ENCODE measurements around the gene PPARA. TPM values are rescaled to one million over a fixed set of nuclear protein-coding genes. Genes with fewer than 3 reads are reported as not detected.

The PPARA gene
- total RNA-seq, 2 donors from 2014 or later, result 31.7 to 36.1 TPM

DNA sequence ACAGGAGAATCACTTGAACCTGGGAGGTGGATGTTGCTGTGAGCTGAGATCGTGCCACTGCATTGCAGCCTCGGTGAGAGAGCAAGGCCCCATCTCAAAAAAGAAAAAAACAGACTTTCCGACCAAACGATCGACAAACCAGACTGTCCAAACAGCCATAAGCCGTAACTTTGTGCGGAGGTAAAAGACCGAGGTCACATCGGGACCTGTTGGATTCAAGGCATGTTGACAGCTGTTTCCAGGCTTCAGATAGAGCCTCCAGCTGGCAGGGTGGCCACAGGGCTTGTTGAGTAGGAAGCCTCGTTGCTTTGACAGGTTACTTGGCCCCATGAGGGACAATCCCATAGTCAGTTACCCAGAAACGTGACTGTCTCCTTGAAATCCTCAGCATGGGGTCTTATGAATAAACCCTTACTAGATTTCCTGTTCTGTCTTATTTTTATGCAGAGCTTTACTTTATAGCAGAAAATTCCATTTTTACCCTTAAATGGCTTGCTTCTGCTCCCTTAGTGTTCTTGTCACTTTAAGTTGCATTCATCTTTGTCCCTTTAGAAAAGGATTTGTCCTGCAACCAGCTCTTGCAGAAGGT lies 22.3 kb downstream of the PPARA start:
- Mint-ChIP-seq H3K9me3 (no peaks in the 10 kb centered on the region), H3K36me3 (peaks cover 5% of the 10 kb centered on the region), H3K27me3 (no peaks in the 10 kb centered on the region), H3K4me3 (no peak overlapping the region), H3K27ac (peak overlapping the region in 1 of 2 donors; percentile 24), H3K4me1 (ENCODE audit: low read depth in 2 of 2) (peaks cover 18 to 25% of the 10 kb centered on the region in 2 donors)
- DNase-seq (ENCODE audit: low spot score) (no peak), ATAC-seq (no peak)

DNA sequence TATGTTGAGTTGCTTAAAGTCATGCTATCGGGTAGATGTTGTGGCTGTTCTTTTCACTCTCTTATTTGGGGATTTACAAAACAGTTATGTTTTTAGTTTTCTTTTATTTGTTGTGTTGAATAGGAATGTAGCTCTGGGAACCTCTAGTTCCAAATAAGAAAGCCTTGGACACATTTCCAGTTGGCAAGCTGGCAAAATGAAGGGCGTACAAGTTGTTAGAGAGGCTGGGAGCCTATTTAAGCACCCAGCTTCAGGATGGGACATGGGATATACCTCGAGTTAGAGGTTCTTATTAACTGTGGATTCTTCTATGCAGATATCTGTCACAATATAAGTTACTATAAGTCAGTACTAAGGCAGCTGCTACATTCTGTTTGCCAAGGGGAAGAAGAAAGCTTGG lies 22.8 kb downstream of the PPARA start:
- peak overlapping the region in 1 of 2 donors; percentile 24 for H3K27ac Mint-ChIP-seq
- ATAC-seq (no peak), DNase-seq (ENCODE audit: low spot score) (no peak)
- no peak overlapping the region for H3K4me3 Mint-ChIP-seq
- H3K9me3 Mint-ChIP-seq, result no peaks in the 10 kb centered on the region
- peaks cover 18 to 25% of the 10 kb centered on the region in 2 donors for H3K4me1 Mint-ChIP-seq (ENCODE audit: low read depth in 2 of 2)
- peaks cover 10% of the 10 kb centered on the region for H3K36me3 Mint-ChIP-seq
- H3K27me3 Mint-ChIP-seq, result no peaks in the 10 kb centered on the region

DNA sequence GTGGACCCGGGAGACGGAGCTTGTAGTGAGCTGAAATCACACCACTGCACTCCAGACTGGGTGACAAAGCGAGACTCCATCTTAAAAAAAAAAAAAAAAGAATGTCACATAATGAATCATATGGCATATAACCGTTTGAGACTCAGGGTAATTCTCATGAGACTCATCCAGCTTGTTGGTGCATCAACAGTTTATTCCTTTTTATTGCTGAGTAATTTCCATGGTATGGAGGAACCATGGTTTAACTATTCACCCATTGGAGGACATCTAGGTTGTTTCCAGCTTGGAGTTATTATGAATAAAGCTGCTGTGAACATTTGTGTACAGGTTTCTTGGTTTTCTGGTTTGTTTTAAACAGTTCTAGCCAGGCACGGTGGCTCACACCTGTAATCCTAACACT lies 25.3 kb downstream of the PPARA start:
- no peak overlapping the region for H3K27ac Mint-ChIP-seq
- no peaks in the 10 kb centered on the region for H3K27me3 Mint-ChIP-seq

DNA sequence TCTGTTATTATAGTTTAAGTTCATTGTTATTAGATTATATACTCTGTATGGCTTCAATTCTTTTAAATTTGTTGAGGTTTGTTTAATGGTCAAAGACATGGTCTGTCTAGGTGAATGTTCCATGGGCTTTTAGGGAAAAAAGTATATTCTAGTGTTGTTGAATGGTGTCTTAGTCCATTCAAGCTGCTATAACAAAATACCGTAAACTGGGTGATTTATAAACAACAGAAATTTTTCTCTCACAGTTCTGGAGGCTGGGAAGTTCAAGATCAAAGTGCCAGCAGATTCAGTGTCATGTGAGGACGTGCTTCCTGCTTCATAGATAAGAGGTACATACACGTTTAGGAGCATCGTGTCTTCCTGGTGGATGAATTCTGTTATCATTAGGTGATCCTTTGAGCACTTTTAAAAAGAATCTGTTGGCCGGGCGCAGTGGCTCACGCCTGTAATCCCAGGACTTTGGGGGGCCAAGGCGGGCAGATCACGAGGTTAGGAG lies 26.2 kb downstream of the PPARA start:
- ATAC-seq (no peak), DNase-seq (ENCODE audit: low spot score) (no peak)
- H3K4me1 Mint-ChIP-seq (ENCODE audit: low read depth in 2 of 2), result peaks cover 12 to 28% of the 10 kb centered on the region in 2 donors
- no peak overlapping the region for H3K4me3 Mint-ChIP-seq
- no peak overlapping the region for H3K27ac Mint-ChIP-seq
- peaks cover 16% of the 10 kb centered on the region for H3K9me3 Mint-ChIP-seq
- no peaks in the 10 kb centered on the region for H3K27me3 Mint-ChIP-seq
- H3K36me3 Mint-ChIP-seq, result peaks cover 41% of the 10 kb centered on the region

More for the DNA sequence above, 25.3 kb downstream of the PPARA start:
- H3K9me3 Mint-ChIP-seq, result peaks cover 7% of the 10 kb centered on the region
- peaks cover 32% of the 10 kb centered on the region for H3K36me3 Mint-ChIP-seq
- ATAC-seq (no peak), DNase-seq (ENCODE audit: low spot score) (no peak)
- no peak overlapping the region for H3K4me3 Mint-ChIP-seq
- peaks cover 18 to 24% of the 10 kb centered on the region in 2 donors for H3K4me1 Mint-ChIP-seq (ENCODE audit: low read depth in 2 of 2)

DNA sequence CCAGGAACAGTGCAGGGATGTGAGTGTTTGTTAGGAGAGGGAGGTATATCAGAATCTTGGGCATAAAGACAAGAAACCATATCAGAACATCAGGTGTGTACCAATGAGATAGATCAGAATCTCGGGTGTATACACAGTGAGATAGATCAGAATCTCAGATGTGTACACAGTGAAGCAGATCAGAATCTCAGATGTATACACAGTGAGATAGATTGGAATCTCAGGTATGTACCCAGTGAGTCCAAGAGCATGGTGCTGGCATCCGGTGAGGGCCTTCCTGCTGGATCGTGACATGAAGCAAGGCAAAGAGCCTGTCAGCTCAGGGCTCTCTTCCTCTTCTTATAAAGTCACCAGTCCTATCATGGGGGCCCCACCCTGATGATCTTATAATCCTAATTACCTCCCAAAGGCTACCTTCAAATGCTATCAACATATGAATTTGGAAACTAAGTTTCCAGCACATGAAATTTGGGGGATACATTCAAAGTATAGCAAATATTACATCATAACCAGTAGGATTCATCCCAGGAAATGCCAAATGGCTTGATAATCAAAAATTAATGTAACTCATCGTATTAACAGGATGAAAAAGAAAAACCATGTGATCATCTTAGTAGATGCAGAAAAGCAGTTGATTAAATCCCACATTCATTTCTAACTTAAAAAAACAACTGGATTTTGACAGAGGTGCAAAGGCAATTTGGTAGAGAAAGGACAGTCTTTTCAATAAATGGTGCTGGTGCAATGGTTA lies 28.6 kb downstream of the PPARA start:
- DNase-seq (ENCODE audit: low spot score) (no peak), ATAC-seq (no peak)
- H3K9me3 Mint-ChIP-seq, result peaks cover 16% of the 10 kb centered on the region
- peaks cover 42% of the 10 kb centered on the region for H3K36me3 Mint-ChIP-seq
- H3K27me3 Mint-ChIP-seq, result no peaks in the 10 kb centered on the region
- no peak overlapping the region for H3K27ac Mint-ChIP-seq
- H3K4me3 Mint-ChIP-seq, result no peak overlapping the region
- peaks cover 15 to 28% of the 10 kb centered on the region in 2 donors for H3K4me1 Mint-ChIP-seq (ENCODE audit: low read depth in 2 of 2)

DNA sequence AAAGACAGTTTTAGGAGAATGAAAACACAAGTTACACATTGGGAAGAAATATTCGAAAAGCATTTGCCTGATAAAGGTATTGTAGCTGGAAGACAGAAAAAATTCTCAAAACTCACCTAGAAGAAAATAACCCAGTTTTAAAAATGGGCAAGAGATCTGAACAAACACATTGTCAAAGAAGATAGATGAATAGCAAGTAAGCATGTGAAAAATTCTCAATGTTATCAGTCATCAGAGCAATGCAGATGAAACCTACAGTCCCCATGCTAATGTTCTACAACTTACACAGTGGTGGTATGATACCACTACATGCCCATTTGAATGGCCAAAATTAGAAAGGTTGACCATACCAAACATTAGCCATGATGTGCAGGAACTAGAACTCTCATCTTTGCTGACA lies 29.4 kb downstream of the PPARA start:
- peaks cover 42% of the 10 kb centered on the region for H3K36me3 Mint-ChIP-seq
- H3K4me3 Mint-ChIP-seq, result no peak overlapping the region
- no peak for ATAC-seq

DNA sequence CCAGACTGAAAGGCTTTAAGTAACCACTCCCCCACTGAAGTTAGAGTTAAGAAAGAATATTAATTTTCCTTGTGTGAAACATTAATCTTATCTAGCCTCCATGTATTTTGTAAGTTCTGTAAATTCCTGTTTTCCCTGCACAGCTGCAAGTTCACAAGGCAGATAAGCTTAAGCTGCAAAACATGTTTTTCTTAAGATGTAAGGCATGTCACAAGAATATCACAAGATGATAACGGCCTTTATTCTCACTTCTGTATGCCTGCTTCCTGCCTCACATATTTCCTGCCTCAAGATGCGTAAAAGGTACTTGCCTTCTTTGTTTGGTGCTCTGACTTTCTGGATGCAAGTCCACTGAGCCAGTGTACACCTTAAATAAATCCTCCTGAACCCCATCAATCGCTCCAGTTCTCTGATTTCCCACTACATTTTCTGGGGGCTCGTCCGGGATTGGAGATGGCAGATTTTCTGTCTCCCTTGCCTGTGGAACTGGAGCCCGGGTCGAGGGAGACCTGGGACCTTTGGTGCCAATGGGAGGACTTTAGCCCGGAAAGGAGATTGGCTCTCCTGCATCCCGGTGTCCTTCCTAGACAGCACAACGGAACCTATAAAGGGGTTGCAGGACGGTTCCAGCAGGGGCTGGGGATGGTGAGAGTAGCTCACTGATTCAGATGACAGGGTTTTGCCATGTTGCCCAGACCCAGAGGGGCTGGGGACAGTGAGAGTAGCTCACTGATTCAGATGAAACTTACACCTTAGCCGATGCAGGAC lies 30.2 kb downstream of the PPARA start:
- H3K4me1 Mint-ChIP-seq (ENCODE audit: low read depth in 2 of 2), result peaks cover 24 to 38% of the 10 kb centered on the region in 2 donors
- H3K27ac Mint-ChIP-seq, result peak overlapping the region in 1 of 2 donors; percentile 64
- H3K36me3 Mint-ChIP-seq, result peaks cover 48% of the 10 kb centered on the region
- ATAC-seq, result no peak
- no peaks in the 10 kb centered on the region for H3K27me3 Mint-ChIP-seq
- no peak for DNase-seq (ENCODE audit: low spot score)
- peaks cover 20% of the 10 kb centered on the region for H3K9me3 Mint-ChIP-seq
- H3K4me3 Mint-ChIP-seq, result no peak overlapping the region

More for the DNA sequence above, 29.4 kb downstream of the PPARA start:
- no peak for DNase-seq (ENCODE audit: low spot score)
- Mint-ChIP-seq H3K27me3 (no peaks in the 10 kb centered on the region), H3K4me1 (ENCODE audit: low read depth in 2 of 2) (peaks cover 18 to 32% of the 10 kb centered on the region in 2 donors), H3K27ac (no peak overlapping the region), H3K9me3 (peaks cover 16% of the 10 kb centered on the region)

DNA sequence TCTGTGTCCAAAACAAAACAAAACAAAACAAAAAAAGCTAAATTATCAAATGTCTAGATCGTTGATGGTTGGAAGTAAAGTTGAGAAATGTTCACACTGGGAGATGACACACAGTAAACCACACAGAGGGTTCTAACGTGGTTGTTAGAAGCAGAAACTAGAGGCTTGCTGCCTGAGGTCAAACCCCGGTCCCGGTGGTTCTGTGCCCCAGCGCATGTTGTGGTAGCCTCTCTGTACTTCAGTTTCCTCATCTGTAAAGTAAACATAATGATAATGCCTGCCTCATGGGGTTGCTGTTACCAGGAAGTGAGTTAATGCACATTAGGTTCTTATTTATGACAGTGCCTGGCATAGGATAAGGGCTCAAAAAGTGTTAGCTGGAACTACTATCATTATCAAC lies 33.4 kb downstream of the PPARA start:
- H3K27ac Mint-ChIP-seq, result peak overlapping the region; percentile 79 to 85
- DNase-seq (ENCODE audit: low spot score) (peak; percentile 81), ATAC-seq (peak; percentile 97)
- H3K27me3 Mint-ChIP-seq, result no peaks in the 10 kb centered on the region
- H3K36me3 Mint-ChIP-seq, result peaks cover 32% of the 10 kb centered on the region
- peaks cover 24 to 45% of the 10 kb centered on the region in 2 donors for H3K4me1 Mint-ChIP-seq (ENCODE audit: low read depth in 2 of 2)
- H3K9me3 Mint-ChIP-seq, result peaks cover 20% of the 10 kb centered on the region
- H3K4me3 Mint-ChIP-seq, result peak overlapping the region; percentile 49

DNA sequence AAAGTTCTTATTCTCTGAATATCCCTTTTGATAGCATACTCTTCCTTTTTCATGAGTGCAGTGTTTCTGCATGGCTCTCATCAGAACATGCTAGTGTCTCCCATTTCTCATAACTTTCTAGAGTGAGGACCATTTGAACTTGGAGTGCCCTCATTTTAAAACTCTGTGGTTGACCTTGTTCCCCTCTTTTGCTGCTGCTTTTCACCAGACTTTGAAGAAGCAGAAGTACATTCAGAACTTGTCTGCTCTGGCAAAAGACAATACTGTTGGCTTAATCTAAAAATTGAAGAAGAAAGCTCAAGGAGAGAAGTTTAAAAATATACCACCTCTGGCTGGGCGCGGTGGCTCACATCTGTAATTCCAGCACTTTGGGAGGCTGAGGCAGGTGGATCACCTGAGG lies 35.0 kb downstream of the PPARA start:
- no peak for ATAC-seq

DNA sequence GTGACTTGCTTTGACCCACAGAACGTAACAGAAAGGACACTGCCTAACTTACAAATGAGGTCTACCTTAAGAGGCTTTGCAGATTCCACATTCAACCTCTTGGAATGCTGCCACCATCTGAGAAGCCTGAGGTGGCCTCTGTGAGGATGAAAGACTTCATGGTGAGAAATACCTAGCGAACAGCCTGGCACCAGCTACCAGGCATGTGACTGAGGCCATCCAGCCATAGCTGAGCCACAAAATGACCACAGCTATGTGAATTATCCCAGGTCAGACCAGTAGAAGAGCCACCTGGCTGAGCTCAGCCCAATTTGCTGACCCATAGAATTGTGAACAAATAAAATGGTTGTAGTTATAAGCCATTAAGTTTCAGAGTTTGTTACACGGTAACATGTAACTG lies 37.5 kb downstream of the PPARA start:
- ATAC-seq, result no peak
- Mint-ChIP-seq H3K9me3 (peaks cover 4% of the 10 kb centered on the region), H3K4me3 (no peak overlapping the region), H3K36me3 (peaks cover 11% of the 10 kb centered on the region), H3K27me3 (no peaks in the 10 kb centered on the region), H3K27ac (no peak overlapping the region), H3K4me1 (ENCODE audit: low read depth in 2 of 2) (peaks cover 19 to 28% of the 10 kb centered on the region in 2 donors)
- DNase-seq (ENCODE audit: low spot score), result no peak

More for the DNA sequence above, 35.0 kb downstream of the PPARA start:
- peak overlapping the region; percentile 28 for H3K4me3 Mint-ChIP-seq
- peak overlapping the region in 1 of 2 donors; percentile 85 for H3K27ac Mint-ChIP-seq
- H3K27me3 Mint-ChIP-seq, result no peaks in the 10 kb centered on the region
- peaks cover 19% of the 10 kb centered on the region for H3K36me3 Mint-ChIP-seq
- peaks cover 16% of the 10 kb centered on the region for H3K9me3 Mint-ChIP-seq
- peaks cover 24 to 44% of the 10 kb centered on the region in 2 donors for H3K4me1 Mint-ChIP-seq (ENCODE audit: low read depth in 2 of 2)
- DNase-seq (ENCODE audit: low spot score), result no peak

DNA sequence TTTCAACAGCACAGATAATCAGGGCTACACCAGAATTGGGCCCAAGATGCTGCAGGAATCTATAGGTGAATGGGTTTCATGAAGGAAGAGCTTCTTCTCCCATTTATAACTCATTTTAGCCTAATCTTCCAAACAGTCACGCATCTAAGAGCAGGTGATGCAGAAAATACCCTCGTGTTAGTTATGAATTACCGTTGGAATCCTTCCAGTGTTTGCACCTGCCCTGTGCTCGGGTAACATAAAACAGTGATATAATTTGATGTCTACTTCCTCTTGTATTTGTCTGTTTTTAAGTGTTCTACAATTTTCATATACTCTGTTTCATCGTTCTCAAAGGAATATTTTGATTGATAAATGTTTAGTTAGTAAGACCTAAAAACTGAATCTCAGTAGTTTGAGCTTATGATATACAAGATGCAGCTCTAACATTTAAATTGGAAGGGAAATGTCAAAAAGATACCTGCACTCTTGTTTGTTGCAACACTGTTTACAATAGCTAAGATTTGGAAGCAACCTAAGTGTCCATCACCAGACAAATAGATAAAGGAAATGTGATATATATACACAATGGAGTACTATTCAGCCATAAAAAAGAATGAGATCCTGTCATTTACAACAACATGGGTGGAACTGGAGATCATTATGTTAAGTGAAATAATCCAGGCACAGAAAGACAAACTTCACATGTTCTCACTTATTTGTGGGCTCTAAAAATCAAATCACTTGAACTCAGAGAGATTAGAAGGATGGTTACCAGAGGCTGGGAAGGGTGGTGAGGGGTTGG lies 42.1 kb downstream of the PPARA start:
- ATAC-seq, result no peak
- no peaks in the 10 kb centered on the region for H3K9me3 Mint-ChIP-seq
- H3K27me3 Mint-ChIP-seq, result no peaks in the 10 kb centered on the region
- no peak overlapping the region for H3K27ac Mint-ChIP-seq
- no peak overlapping the region for H3K4me3 Mint-ChIP-seq
- H3K4me1 Mint-ChIP-seq (ENCODE audit: low read depth in 2 of 2), result peaks cover 10 to 15% of the 10 kb centered on the region in 2 donors
- H3K36me3 Mint-ChIP-seq, result peaks cover 5% of the 10 kb centered on the region
- no peak for DNase-seq (ENCODE audit: low spot score)

DNA sequence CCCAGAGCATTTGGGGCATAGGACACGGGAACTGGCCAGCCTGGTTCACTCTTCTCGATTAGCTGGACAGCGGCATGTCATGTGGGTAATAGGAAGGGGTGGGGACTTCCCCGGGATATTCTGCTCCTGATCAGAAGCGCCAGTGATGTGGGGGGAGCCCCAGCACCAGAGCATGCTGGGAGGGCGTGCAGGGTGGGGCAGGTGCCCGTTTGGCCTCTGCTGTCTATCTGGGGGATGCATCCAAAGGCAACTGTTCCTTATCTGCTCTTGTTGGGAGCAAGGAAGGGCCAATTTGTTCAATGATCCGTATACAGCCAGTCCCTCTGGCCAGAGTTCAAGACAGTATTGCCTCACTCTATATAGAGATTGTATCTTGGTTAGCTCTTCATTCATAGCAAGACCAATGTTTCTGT lies 43.6 kb downstream of the PPARA start:
- peaks cover 10 to 15% of the 10 kb centered on the region in 2 donors for H3K4me1 Mint-ChIP-seq (ENCODE audit: low read depth in 2 of 2)
- H3K27me3 Mint-ChIP-seq, result no peaks in the 10 kb centered on the region
- no peak overlapping the region for H3K4me3 Mint-ChIP-seq
- H3K9me3 Mint-ChIP-seq, result no peaks in the 10 kb centered on the region
- peaks cover 7% of the 10 kb centered on the region for H3K36me3 Mint-ChIP-seq
- H3K27ac Mint-ChIP-seq, result no peak overlapping the region
- ATAC-seq (no peak), DNase-seq (ENCODE audit: low spot score) (no peak)

DNA sequence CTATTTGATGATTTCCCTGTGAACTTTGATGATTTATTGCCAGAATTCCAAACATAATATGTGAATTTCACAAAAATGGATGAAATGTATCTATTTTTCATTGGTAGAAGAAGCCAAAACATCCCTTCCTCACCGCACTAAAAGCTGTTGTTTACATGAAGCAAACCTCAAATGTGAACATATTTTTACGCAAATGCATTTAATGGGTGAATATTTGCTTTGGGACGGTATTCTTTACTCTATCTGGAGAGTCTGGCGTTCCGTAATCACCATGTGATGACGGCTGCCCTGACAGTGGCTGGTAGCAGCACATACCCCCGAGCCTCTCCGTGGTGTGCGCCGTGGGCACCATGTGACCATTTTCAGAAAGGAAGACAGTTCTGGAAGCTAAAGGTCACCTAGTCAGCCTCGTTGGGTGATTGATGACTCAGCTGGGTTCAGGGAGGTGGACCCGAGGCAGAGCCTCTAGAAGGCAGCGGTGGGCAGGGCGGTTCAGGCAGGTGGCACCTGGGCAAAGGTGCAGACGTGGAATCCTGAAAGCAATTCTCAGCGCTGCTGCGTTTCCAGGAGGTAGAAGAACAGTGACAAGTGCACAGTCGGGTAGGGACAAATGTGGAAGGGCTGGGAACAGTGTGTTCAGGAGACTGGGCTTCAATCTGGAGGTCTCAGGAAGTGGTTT lies 45.3 kb downstream of the PPARA start:
- Mint-ChIP-seq H3K27ac (peak overlapping the region in 1 of 2 donors; percentile 68), H3K4me3 (no peak overlapping the region), H3K27me3 (no peaks in the 10 kb centered on the region), H3K4me1 (ENCODE audit: low read depth in 2 of 2) (peaks cover 10 to 20% of the 10 kb centered on the region in 2 donors), H3K36me3 (peaks cover 9% of the 10 kb centered on the region), H3K9me3 (no peaks in the 10 kb centered on the region)
- ATAC-seq (no peak), DNase-seq (ENCODE audit: low spot score) (no peak)
